SK-N-SH (cell line): ENCODE results near the gene PDIK1L. TPM values are rescaled to one million over a fixed set of nuclear protein-coding genes. Genes with fewer than 3 reads are reported as not detected.

Experiments
- CTCF ChIA-PET: fragments of 300-600, 350-600 bp; formaldehyde crosslinking; extraction: SDS; loops from one replicate; lab custom pipeline; 2021; lab: Yijun Ruan, JAX
- POLR2A ChIA-PET: fragments of 350-600 bp; sonication (Branson Sonifier 250); formaldehyde crosslinking; extraction: SDS; loops from one replicate; lab custom pipeline; 2020; ENCODE audit warnings: antibody characterized with exemption, inconsistent platforms; lab: Yijun Ruan, JAX
- DNase-seq: peaks from one replicate; pipeline ENCODE4 v3.0.0; 2012
- H2AFZ ChIP-seq: fragments of 200-600 bp; sonication (generic); 2 replicates; pipeline ENCODE4 v1.8.1; 2016; ENCODE audit warnings: antibody characterized with exemption, mild to moderate bottlenecking, low read depth
- H3F3A ChIP-seq: fragments of 200-600 bp; sonication (generic); replicated peaks from 2 replicates; pipeline ENCODE3; 2016; ENCODE audit warnings: antibody characterized with exemption, mild to moderate bottlenecking; ENCODE audit not compliant: insufficient read depth
- H3K27ac ChIP-seq, 2 experiments: fragments of 200-500 bp in 1 of 2; fragments of 200-600 bp in 1 of 2; sonication (Bioruptor generic) in 1 of 2; sonication (generic), shearing (Covaris generic) in 1 of 2; 2 replicates each; pipeline versions ENCODE4 v1.5.1 to v1.6.1; 2014 to 2016; ENCODE audit warnings: low read depth in 2 of 2, inconsistent platforms in 1 of 2, low read length in 1 of 2, mild to moderate bottlenecking in 1 of 2, mixed read lengths in 1 of 2
- H3K27me3 ChIP-seq: fragments of 200-600 bp; sonication (generic), shearing (Covaris generic); 2 replicates; pipeline ENCODE4 v1.6.1; 2016; ENCODE audit warnings: mixed run types; ENCODE audit not compliant: insufficient read depth
- H3K36me3 ChIP-seq, 2 experiments: fragments of 200-500 bp in 1 of 2; fragments of 200-600 bp in 1 of 2; sonication (Bioruptor generic) in 1 of 2; sonication (generic) in 1 of 2; replicated peaks in 1 of 2; 2 replicates each; pipeline versions ENCODE3 to v1.5.1; 2014 to 2016; ENCODE audit warnings: low read length in 1 of 2, mild to moderate bottlenecking in 1 of 2; ENCODE audit not compliant: insufficient read depth in 2 of 2, control insufficient read depth in 1 of 2
- H3K4me1 ChIP-seq, 2 experiments: fragments of 200-500 bp in 1 of 2; fragments of 200-600 bp in 1 of 2; sonication (Bioruptor generic) in 1 of 2; sonication (generic), shearing (Covaris generic) in 1 of 2; 2 replicates each; pipeline versions ENCODE4 v1.5.1 to v1.6.1; 2014 to 2016; ENCODE audit warnings: low read depth in 1 of 2, low read length in 1 of 2, mixed run types in 1 of 2; ENCODE audit not compliant: insufficient read depth in 2 of 2, control insufficient read depth in 1 of 2
- H3K4me2 ChIP-seq: fragments of 200-600 bp; sonication (generic), shearing (Covaris generic); 2 replicates; pipeline ENCODE4 v1.6.1; 2017; ENCODE audit warnings: mixed run types
- H3K4me3 ChIP-seq, 2 experiments: fragments of 200-500 bp in 1 of 2; fragments of 200-600 bp in 1 of 2; sonication (Bioruptor generic) in 1 of 2; sonication (generic), shearing (Covaris generic) in 1 of 2; 2 replicates each; pipeline versions ENCODE4 v1.5.1 to v1.8.1; 2014 to 2016; ENCODE audit warnings: low read depth in 2 of 2, inconsistent platforms in 1 of 2, low read length in 1 of 2, mild to moderate bottlenecking in 1 of 2, mixed read lengths in 1 of 2, moderate library complexity in 1 of 2
- H3K79me2 ChIP-seq: fragments of 200-600 bp; sonication (generic); 2 replicates; pipeline ENCODE4 v1.8.1; 2017; ENCODE audit warnings: mild to moderate bottlenecking; ENCODE audit not compliant: insufficient read depth
- H3K9ac ChIP-seq: fragments of 200-600 bp; sonication (generic); 2 replicates; pipeline ENCODE4 v1.6.1; 2017; ENCODE audit warnings: mixed run types
- H3K9me2 ChIP-seq: fragments of 200-600 bp; sonication (generic); 2 replicates; pipeline ENCODE4 v1.6.1; 2017; ENCODE audit warnings: mixed run types
- H3K9me3 ChIP-seq: fragments of 200-600 bp; sonication (generic); 2 replicates; pipeline ENCODE4 v1.6.1; 2017; ENCODE audit warnings: mixed run types, mild to moderate bottlenecking, moderate library complexity
- H4K20me1 ChIP-seq: fragments of 200-600 bp; sonication (generic); 2 replicates; pipeline ENCODE4 v1.6.1; 2017; ENCODE audit warnings: mild to moderate bottlenecking, mixed run types; ENCODE audit not compliant: insufficient read depth
- CHD2 ChIP-seq: fragments of 150-350 bp; IDR thresholded peaks from 2 replicates; pipeline ENCODE4 v1.6.1; 2018; ENCODE audit warnings: low read length; ENCODE audit not compliant: partially characterized antibody
- ELF1 ChIP-seq: IDR thresholded peaks from 2 replicates; pipeline ENCODE4 v1.4.0; 2012
- EZH2phosphoT487 ChIP-seq: fragments of 200-600 bp; sonication (generic); IDR thresholded peaks from 2 replicates; pipeline ENCODE4 v1.6.1; 2017; ENCODE audit warnings: low read depth, mixed run types, mild to moderate bottlenecking, antibody characterized with exemption, moderate library complexity, borderline replicate concordance
- GATA2 ChIP-seq: sonication (generic); formaldehyde crosslinking; IDR thresholded peaks from 2 replicates; pipeline ENCODE4 v1.5.0; 2020; ENCODE audit warnings: mild to moderate bottlenecking, missing genetic modification reagents
- MXI1 ChIP-seq: IDR thresholded peaks from 2 replicates; pipeline ENCODE4 v1.6.1; 2012; ENCODE audit warnings: mild to moderate bottlenecking, low read depth, low read length, improper control_type of control experiment
- RCOR1 ChIP-seq: fragments of 150-350 bp; IDR thresholded peaks from 2 replicates; pipeline ENCODE4 v1.6.1; 2017; ENCODE audit warnings: antibody characterized with exemption, low read length
- REST ChIP-seq: IDR thresholded peaks from 2 replicates; pipeline ENCODE4 v1.6.1; 2012; ENCODE audit warnings: mild to moderate bottlenecking, low read depth, low read length, moderate library complexity
- RFX5 ChIP-seq: IDR thresholded peaks from 2 replicates; pipeline ENCODE4 v1.6.1; 2012; ENCODE audit warnings: mild to moderate bottlenecking, improper control_type of control experiment, low read length
- SIN3A ChIP-seq: IDR thresholded peaks from 2 replicates; pipeline ENCODE4 v1.6.1; 2012; ENCODE audit warnings: low read depth, mild to moderate bottlenecking, low read length, moderate library complexity, borderline replicate concordance
- USF2 ChIP-seq: fragments of 150-350 bp; IDR thresholded peaks from 2 replicates; pipeline ENCODE4 v1.6.1; 2017; ENCODE audit warnings: antibody characterized with exemption, low read length, low read depth, borderline replicate concordance
- YY1 ChIP-seq: IDR thresholded peaks from 2 replicates; pipeline ENCODE4 v1.4.0; 2012; ENCODE audit warnings: low read depth, mild to moderate bottlenecking
- ZBTB33 ChIP-seq: IDR thresholded peaks from 2 replicates; pipeline ENCODE4 v1.4.0; 2012; ENCODE audit warnings: low read depth, borderline replicate concordance
- WGBS: methylation state at CpG from one replicate; pipeline ENCODE4 v1.1.6; 2017; ENCODE audit warnings: low lambda C conversion rate; 5-methylcytosine and 5-hydroxymethylcytosine counted together
- polyA plus RNA-seq, 3 experiments: library from polyadenylated mRNA; depleted of rRNA; stranded (reverse); fragments of >200 nt; gene quantifications; 2 replicates each; pipeline ENCODE4 v1.2.3, GENCODE V29; 2012
- TF ChIP-seq, protein P1 (sequence below): IDR thresholded peaks from 2 replicates; pipeline ENCODE4 v1.4.0; 2012; ENCODE audit warnings: low read depth, borderline replicate concordance

PDIK1L gene
- polyA plus RNA-seq, 1 of the 3 experiments (the other 2 are of a cell fraction): 1.2 TPM

DNA sequence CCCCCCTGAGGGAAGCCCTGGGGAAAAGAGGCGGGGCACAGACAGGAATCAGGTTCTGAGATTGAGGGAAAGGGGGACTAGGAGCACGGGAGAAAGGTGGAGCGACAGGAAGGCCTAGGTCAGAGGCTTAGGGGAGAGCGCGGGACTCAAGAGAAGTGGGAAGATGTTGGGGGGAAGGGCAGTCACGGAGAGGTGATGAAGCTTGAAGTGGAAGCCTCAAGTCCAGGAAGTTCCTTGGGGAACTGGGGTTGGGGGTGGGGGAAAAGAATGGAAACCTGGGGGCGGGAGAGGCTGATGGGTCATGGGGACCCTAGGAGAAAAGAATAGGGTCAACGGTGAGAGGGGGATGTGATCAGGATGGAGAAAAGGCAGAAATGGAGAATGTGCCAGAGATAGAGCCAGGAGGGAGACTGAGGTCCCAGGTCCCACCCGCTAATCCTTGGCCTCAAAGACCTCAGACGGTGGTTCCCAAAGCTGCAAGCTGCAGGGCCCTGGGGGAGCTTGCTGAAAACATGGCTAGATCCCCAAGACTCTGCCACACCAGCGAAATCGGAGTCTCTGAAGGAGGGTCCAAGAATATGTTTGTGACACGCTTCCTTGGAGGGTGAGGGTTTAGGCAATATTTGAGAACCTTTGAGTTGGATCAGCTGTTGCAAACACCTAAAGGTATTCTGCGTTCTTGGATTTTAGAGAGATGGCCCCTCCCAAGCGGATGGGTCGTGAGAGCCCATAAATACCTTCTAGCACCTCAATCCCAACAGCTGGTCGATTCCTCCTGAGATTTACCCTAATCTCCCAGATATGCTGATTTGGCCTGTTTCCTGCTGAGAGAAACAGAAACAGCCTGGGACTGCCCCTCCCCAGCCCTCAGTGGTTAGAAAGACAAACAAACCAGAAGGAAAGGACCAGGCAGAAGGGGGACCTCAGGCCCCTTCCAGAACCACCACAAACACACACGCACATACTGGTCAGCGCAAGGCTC is 53.5 kb downstream of the PDIK1L start:
- POLR2A ChIA-PET: no interaction called here
- H2AFZ ChIP-seq: peak overlapping the region; percentile 81; the same call in 1 of the 2 replicates
- H3K9me3 ChIP-seq: no peaks in the 10 kb centered on the region
- H3K27ac ChIP-seq: no peak overlapping the region
- CTCF ChIA-PET: interaction anchor here (0.6 to 13.7 kb wide), 18 partner anchors 8 to 273 kb away, joined by 3 to 131 read pairs (median 3); partner anchors contain the start of gene CEP85
- no peak for TF ChIP-seq MXI1
- H3K4me3 ChIP-seq: no peak overlapping the region
- no peaks in the 10 kb centered on the region for H4K20me1 ChIP-seq
- DNase-seq: no peak
- 88% methylated on average over 16 of the region's 19 CpGs for WGBS
- H3K36me3 ChIP-seq: no peaks in the 10 kb centered on the region
- no peaks in the 10 kb centered on the region for H3K9me2 ChIP-seq
- peaks cover 0 to 13% of the 10 kb centered on the region in 2 experiments; a peak in 1 of 4 replicates for H3K4me1 ChIP-seq
- peaks cover 4% of the 10 kb centered on the region for H3F3A ChIP-seq
- H3K79me2 ChIP-seq: peaks cover 4% of the 10 kb centered on the region; the same call in 1 of the 2 replicates
- H3K27me3 ChIP-seq: no peaks in the 10 kb centered on the region
- H3K4me2 ChIP-seq: peak overlapping the region; percentile 67; the same call in 1 of the 2 replicates
- no peak overlapping the region for H3K9ac ChIP-seq

GRCh38 chr1:26166719-26167281 is 55.2 kb downstream of the PDIK1L start:
- Histone ChIP-seq H4K20me1 (no peaks in the 10 kb centered on the region), H3K4me1 (peaks cover 0 to 22% of the 10 kb centered on the region in 2 experiments; a peak in 2 of 4 replicates), H3F3A (peaks cover 4% of the 10 kb centered on the region), H3K27me3 (no peaks in the 10 kb centered on the region), H3K9me2 (no peaks in the 10 kb centered on the region), H3K36me3 (peaks cover 0 to 1% of the 10 kb centered on the region in 2 experiments), H3K27ac (no peak overlapping the region), H3K9ac (no peak overlapping the region), H2AFZ (no peak overlapping the region), H3K9me3 (no peaks in the 10 kb centered on the region), H3K4me3 (no peak overlapping the region), H3K79me2 (peaks cover 17% of the 10 kb centered on the region; the same call in 1 of the 2 replicates), H3K4me2 (no peak overlapping the region)
- POLR2A ChIA-PET: no interaction called here
- 87% methylated on average over 4 of the region's 4 CpGs for WGBS
- DNase-seq: no peak
- CTCF ChIA-PET: no interaction called here
- no peak for TF ChIP-seq USF2
- no peak for TF ChIP-seq GATA2 (CRISPR knock-in tag)
- TF ChIP-seq RCOR1: no peak
- no peak for TF ChIP-seq RFX5
- TF ChIP-seq, protein P1, sequence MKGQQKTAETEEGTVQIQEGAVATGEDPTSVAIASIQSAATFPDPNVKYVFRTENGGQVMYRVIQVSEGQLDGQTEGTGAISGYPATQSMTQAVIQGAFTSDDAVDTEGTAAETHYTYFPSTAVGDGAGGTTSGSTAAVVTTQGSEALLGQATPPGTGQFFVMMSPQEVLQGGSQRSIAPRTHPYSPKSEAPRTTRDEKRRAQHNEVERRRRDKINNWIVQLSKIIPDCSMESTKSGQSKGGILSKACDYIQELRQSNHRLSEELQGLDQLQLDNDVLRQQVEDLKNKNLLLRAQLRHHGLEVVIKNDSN: no peak
- no peak for TF ChIP-seq ELF1
- TF ChIP-seq YY1: no peak
- TF ChIP-seq REST: no peak
- TF ChIP-seq ZBTB33: no peak
- TF ChIP-seq CHD2: no peak
- TF ChIP-seq SIN3A: no peak
- TF ChIP-seq EZH2phosphoT487: no peak
